Kidney epithelial cell (primary cell): ENCODE data around the gene APBB3. TPM values are rescaled to one million over a fixed set of nuclear protein-coding genes. Genes with fewer than 3 reads are reported as not detected.
"Not testable (repeated sequence)": the region's sequence is repeated elsewhere in the genome, so short reads cannot be mapped to it uniquely, and the experiment has no call there.

Source experiments
- DNase-seq: peaks from one replicate; pipeline ENCODE4 v3.0.0-alpha.2; 2010; ENCODE audit warnings: low read depth
- H3K27me3 ChIP-seq: 2 replicates; pipeline ENCODE4 v1.6.0; 2011; ENCODE audit warnings: low read length; ENCODE audit not compliant: control insufficient read depth, insufficient read depth
- H3K36me3 ChIP-seq: 2 replicates; pipeline ENCODE4 v1.5.1; 2011; ENCODE audit warnings: low read length; ENCODE audit not compliant: control insufficient read depth, insufficient read depth
- H3K4me3 ChIP-seq: 2 replicates; pipeline ENCODE4 v1.5.1; 2011; ENCODE audit warnings: low read depth, mild to moderate bottlenecking, control low read depth, low read length
- CTCF ChIP-seq: IDR thresholded peaks from 2 replicates; pipeline ENCODE4 v1.5.1; 2011; ENCODE audit warnings: mild to moderate bottlenecking, moderate library complexity, low read length, control low read depth, inconsistent platforms; ENCODE audit not compliant: insufficient read depth, poor library complexity, severe bottlenecking
- total RNA-seq: library from RNA; depleted of rRNA; stranded (reverse); fragments of >200 nt; gene quantifications from 2 replicates; pipeline ENCODE4 v1.2.3, GENCODE V29; 2015

The APBB3 gene
- total RNA-seq, 1 donor from 2014 or later: 13.3 TPM

- no peak overlapping the region for H3K4me3 ChIP-seq
- DNase-seq: no peak
- no peak for TF ChIP-seq CTCF
- H3K36me3 ChIP-seq: no peaks in the 10 kb centered on the region
- H3K27me3 ChIP-seq: no peaks in the 10 kb centered on the region
Observed at GRCh38 chr5:140596321-140596741, 31.9 kb upstream of the APBB3 start.

- H3K27me3 ChIP-seq: no peaks in the 10 kb centered on the region
- no peak for TF ChIP-seq CTCF
- no peak for DNase-seq
- H3K36me3 ChIP-seq: no peaks in the 10 kb centered on the region
- no peak overlapping the region for H3K4me3 ChIP-seq
Observed at GRCh38 chr5:140595538-140596300, 31.3 kb upstream of the APBB3 start.

GRCh38 chr5:140594169-140594568, 29.8 kb upstream of the APBB3 start:
- no peak for DNase-seq
- Histone ChIP-seq H3K4me3 (no peak overlapping the region), H3K27me3 (no peaks in the 10 kb centered on the region), H3K36me3 (no peaks in the 10 kb centered on the region)
- TF ChIP-seq CTCF: no peak

GRCh38 chr5:140593070-140593469, 28.7 kb upstream of the APBB3 start:
- not testable (repeated sequence) for H3K4me3 ChIP-seq, H3K27me3 ChIP-seq, H3K36me3 ChIP-seq, DNase-seq

GRCh38 chr5:140591747-140592372, 27.5 kb upstream of the APBB3 start:
- no peak overlapping the region for H3K4me3 ChIP-seq
- H3K36me3 ChIP-seq: no peaks in the 10 kb centered on the region
- no peak for DNase-seq
- no peaks in the 10 kb centered on the region for H3K27me3 ChIP-seq
- no peak for TF ChIP-seq CTCF

- no peak for DNase-seq
- H3K4me3 ChIP-seq: no peak overlapping the region
- no peak for TF ChIP-seq CTCF
- H3K27me3 ChIP-seq: no peaks in the 10 kb centered on the region
- no peaks in the 10 kb centered on the region for H3K36me3 ChIP-seq
Observed at GRCh38 chr5:140590861-140591260, 26.5 kb upstream of the APBB3 start.
